A549 (cell line): ENCODE data around the gene HECTD4.

ENCODE experiments used
- E2F6 ChIP-seq: IDR thresholded peaks from 2 replicates; pipeline ENCODE4 v1.6.1; 2012; ENCODE audit warnings: low read depth, borderline replicate concordance
- TF ChIP-seq, protein P1 (sequence below): fragments of >200 bp; sonication (Bioruptor Twin); formaldehyde crosslinking; IDR thresholded peaks from 3 replicates; pipeline ENCODE4 v1.5.1; 2016

GRCh38 chr12:112309797-112310196, 72.4 kb downstream of the HECTD4 start:
- no peak for TF ChIP-seq E2F6
- TF ChIP-seq, protein P1, sequence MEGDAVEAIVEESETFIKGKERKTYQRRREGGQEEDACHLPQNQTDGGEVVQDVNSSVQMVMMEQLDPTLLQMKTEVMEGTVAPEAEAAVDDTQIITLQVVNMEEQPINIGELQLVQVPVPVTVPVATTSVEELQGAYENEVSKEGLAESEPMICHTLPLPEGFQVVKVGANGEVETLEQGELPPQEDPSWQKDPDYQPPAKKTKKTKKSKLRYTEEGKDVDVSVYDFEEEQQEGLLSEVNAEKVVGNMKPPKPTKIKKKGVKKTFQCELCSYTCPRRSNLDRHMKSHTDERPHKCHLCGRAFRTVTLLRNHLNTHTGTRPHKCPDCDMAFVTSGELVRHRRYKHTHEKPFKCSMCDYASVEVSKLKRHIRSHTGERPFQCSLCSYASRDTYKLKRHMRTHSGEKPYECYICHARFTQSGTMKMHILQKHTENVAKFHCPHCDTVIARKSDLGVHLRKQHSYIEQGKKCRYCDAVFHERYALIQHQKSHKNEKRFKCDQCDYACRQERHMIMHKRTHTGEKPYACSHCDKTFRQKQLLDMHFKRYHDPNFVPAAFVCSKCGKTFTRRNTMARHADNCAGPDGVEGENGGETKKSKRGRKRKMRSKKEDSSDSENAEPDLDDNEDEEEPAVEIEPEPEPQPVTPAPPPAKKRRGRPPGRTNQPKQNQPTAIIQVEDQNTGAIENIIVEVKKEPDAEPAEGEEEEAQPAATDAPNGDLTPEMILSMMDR = no peak
